ENCODE results near the gene GBF1. TPM values are rescaled to one million over a fixed set of nuclear protein-coding genes. Genes with fewer than 3 reads are reported as not detected.

The GBF1 gene
- total RNA-seq, 1 experiment from 2014 or later: 27.6 TPM

DNA sequence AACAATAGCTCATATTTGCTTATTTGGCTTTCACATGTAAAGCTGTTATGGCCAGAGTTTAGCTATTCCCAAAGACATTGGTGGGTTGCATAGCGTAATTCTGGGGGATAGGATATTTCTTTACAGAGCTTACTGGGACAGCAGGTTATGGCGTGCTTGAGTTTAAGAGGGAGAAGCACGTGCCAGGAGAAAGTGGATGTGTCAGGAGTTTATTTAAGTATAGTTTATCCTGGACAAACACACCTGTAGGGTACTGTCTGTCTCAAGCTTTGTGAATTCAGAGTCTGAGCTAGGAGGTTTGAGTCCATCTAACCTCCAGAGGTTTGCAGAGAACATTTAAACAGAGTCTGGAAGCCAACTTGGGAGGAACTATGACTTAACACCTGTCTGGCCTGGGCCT, 21.3 kb downstream of the GBF1 start:
- no peak for DNase-seq (ENCODE audit: extremely low read depth, low read depth)

DNA sequence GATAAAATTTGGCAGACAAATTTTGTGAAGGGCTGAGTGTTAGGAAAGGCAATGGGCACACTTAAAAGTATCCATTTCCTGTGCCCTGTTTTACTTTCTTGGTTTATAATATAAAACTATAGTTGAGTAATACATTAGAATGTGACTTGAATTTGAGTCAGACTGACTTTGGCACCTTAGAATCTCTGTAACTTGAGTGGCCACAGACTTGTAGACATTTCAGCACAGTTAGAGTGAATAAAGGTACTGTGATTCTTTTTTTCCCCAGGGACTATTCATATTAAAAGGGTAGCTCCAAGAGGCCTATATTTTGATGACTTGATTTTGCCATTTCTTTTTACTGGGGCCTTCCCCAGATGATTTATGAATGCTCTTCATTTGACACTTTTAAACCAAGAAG, 22.4 kb downstream of the GBF1 start:
- no peak for DNase-seq (ENCODE audit: extremely low read depth, low read depth)

DNA sequence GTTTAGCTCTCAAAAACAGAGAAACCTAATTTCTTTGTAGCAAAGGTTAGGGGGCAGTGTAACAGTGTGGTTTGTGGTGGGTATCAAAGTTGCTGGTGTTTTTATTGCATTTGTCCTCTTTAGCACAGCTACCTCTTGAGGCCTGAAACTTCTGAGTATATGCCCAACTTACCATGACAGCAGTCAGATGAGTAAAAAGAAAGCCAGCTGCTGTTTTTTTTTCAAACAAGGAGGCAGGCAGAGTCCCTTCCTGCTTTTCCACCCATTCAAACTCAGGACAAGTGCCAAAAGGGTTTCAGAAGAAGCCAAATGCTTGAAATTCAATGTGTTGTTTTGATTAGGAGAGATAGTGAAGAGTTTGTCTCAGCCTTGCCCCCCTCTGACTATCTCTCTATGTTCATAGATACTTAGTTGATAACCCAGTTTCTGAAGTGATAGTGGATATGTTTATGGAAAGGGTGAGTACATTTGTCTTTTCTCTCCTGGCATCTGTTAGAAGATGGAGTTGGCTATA, 23.1 kb downstream of the GBF1 start:
- DNase-seq (ENCODE audit: extremely low read depth, low read depth): no peak

DNA sequence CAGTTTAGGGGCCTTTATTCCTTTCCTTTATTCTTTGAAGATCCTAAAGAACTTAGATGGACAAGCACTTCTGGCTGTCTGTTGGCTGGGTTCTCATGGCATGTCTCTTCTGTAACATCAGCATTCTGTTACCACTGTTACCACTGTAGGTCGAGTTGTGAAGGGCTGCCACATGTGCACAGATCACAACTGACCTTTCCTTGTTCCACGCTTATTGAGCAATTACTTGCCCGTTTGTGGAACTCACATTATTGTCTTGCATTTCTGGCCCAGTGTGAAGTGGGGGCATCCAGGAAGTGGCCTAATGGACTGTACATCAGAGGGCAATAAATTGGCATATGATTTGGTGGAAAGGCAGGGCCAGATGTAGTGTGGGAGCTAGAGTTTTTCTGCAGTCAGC, 23.7 kb downstream of the GBF1 start:
- DNase-seq (ENCODE audit: extremely low read depth, low read depth): no peak

DNA sequence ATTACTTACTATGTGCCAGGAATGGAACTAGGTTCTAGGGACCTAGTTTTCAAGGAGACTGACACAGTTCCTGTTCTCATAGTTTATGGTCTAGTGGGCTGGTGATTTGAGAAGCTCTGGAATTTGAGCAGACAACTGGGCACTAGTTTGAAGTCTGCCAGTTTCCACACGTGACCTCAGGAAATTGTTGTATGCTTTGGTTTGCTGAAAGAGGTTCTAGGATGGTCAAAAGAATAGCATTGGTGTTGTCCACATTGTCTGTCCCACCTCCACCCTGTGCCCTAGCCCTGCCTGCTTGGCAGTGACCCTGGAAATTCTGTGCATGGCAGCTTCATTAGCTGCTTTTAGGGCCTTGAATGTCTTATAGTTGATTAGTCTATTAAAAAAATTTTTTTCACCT, 28.7 kb downstream of the GBF1 start:
- DNase-seq (ENCODE audit: extremely low read depth, low read depth): no peak

DNA sequence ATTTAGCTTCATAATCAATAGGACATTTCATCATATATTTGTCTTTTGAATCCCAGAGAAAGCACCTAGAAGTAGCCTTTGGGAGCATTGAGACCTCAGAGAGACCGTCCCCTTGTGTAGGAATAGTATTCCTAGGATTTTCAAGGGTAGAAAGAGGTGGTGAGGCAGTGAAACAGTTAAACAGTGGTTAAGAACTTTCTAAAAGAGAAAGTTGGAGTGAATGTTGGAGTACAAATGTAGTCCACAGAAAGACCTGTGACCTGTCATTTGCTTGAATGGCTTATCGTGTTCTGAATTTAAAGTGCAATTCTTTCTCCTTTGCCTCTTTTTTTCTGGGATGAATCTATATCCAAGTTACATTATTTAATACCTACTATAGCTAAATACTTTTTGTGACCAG, 30.0 kb downstream of the GBF1 start:
- no peak for DNase-seq (ENCODE audit: extremely low read depth, low read depth)

DNA sequence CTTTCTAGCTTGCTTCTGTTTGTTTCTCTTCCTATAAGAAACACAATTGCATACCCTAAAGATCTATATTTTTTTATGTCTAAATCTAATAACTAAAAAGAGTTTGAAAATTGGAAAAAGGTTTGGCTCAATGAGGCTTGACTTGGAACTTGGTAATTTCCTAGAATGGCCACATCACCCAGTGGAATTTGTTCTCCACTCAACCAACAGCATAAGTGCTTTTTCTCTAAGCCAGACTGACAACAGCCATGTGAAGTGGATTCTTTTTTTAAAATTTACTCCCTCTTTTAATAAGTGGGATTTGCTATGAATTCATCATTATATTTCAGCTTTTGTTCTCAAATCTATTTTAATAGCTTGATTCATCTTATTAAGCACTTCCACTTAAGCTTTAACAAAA, 33.8 kb downstream of the GBF1 start:
- no peak for DNase-seq (ENCODE audit: extremely low read depth, low read depth)

DNA sequence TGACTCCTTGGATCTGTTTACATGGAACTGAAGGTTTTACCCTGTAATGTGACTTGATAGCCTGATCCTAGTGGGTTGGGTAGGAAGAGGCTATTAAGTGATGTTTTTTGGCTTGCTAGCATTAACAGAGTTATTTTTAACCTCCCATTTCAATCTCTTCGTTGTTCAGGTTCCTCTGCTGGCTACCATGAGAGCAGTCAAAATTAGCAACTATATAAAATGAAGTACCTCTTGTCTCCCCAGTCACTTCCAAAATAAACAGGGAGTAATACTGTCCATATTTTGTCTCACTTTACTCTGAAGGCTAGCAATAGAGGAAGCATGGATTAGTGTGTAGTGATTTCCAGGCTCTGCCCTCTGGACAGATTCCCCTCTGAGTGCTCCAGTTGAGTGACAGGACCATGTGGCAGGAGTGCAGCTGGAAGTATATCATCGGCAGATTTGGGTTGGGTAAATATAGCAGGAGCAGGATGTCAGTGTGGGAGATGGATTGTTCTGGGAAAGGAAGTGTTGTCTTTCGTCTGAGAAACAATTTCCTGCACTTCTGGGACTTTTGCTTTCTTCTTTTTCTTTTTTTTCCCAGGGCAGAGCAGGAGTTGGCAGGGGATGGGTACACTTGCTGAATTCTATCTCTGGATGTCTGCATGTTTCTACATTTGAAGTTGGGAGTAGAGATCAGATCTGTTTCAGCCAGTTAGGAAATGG, 35.2 kb downstream of the GBF1 start:
- DNase-seq (ENCODE audit: extremely low read depth, low read depth): no peak

DNA sequence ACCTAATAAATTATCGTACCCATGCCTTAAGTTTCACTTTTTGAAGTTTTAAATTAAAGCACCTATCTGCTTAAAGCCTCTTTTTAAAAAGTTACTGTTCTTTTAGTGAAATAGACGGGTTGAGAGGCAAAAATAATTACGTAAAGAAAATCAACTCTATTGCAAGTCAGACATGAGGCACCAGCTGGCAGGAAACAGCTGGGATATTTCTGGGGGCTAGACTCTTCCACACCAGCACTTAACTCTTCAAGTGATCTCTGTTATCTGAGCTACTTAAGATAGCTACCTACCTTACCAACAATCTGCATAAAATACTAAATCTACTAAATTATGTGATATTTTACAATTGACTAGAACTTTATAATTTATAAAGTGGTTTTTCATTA, 35.8 kb downstream of the GBF1 start:
- DNase-seq (ENCODE audit: extremely low read depth, low read depth): no peak

DNA sequence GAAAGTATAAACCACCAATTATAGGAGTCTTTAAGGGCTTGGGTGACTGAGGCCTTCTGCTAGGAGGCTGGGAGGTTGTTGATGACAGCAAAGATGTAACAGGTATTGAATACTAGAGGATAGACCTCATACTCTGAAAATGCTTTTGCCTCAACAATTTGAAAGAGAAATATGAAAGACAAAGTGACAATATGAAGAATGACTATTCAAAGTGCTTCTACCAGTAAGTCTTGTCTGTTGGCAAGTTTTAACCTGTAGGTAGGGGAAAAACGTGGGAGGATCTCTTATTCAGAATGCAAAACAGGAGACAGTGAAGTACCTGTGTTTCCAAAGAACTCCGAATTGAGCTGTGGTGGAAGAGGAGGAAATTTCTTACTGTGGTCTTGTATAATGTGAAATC, 38.2 kb downstream of the GBF1 start:
- no peak for DNase-seq (ENCODE audit: extremely low read depth, low read depth)

DNA sequence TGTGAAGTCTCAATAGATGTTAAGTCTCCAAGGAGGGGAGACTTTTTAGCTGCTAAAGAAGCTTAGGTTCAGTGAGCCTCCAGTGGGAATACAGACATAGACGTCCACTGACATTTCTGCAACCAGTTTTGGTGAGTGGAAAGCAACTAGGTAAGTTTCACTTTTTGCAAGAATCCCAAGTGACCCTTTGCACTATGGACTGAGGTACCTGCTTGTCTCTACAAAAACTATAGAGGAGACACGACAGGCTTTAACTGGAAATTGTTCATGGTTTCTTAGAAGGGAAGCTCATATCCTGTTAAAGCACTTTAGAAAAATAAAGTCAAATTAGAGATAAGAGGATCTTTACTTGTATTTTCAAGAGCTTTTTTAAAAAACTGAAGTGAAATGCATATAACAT, 38.6 kb downstream of the GBF1 start:
- DNase-seq (ENCODE audit: extremely low read depth, low read depth): no peak

DNA sequence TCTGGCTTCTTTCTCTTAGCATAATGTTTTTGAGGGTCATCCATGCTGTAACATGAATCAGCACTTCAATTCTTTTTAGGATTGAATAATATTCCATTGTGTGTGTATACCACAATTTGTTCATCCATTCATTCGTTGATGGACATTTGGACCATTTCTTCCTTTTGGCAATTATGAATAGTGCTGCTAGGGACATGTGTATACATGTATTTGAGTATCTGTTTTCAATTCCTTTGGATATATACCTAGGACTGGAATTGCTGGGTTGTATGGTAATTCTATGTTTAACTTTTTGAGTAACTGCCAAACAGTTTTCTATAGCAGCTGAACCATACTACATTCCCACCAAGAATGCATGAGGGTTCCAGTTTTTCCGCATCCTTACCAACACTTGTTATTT, 39.2 kb downstream of the GBF1 start:
- no peak for DNase-seq (ENCODE audit: extremely low read depth, low read depth)

DNA sequence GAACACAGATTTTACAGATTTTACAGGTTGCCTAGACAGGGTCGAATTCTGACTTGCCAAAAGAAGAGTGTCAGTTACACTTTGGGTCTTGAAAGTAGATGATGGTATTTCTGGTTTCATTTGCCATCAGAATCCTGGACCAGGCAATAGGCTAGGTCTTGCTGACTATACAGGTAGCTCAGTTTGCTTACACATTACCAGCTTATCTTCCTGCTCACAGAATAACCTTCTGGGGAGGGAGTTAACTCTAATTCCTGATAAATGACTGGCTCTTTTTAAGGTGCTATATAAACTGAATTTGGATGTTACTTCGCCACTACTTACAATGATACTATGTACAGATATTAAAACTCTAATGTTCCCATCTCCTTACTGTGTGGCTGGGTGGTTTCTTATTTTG, 39.8 kb downstream of the GBF1 start:
- no peak for DNase-seq (ENCODE audit: extremely low read depth, low read depth)

DNA sequence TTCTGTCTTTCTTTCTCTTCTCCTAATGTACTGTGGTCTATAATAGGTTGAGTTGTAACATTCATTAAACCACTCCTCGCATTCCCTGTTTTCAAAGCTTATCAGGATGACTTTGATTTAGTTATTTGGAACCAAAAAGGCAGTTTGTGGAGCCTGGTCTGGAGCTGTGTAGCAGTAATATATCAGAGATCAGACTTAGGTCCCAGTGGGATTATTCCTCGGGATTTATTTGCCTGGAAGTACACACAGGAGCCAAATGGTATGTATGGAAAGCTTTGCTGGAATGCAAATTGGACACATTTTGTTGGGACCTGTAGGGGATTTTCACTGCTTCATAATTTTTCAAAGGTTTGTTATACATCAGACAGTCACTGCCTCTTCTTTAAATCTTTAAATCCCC, 40.9 kb downstream of the GBF1 start:
- DNase-seq (ENCODE audit: extremely low read depth, low read depth): no peak

DNA sequence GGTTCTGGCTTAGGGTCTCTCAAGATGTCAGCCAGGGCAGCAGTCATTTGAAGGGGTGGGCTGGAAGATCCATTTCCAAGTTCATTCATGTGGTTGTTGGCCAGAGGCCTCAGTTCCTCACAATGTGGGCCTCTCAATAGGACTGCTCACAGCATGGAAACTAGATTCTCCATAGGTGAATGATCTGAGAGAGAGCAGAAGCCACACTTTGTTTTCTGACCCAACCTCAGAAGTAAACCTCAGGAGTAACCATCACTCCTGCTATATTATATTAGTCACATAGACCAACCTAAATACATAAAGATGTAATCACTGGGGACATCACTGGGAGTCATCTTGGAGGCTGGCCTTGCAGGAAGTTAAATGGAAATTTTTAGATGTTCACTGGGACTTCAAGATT, 42.2 kb downstream of the GBF1 start:
- DNase-seq (ENCODE audit: extremely low read depth, low read depth): no peak

DNA sequence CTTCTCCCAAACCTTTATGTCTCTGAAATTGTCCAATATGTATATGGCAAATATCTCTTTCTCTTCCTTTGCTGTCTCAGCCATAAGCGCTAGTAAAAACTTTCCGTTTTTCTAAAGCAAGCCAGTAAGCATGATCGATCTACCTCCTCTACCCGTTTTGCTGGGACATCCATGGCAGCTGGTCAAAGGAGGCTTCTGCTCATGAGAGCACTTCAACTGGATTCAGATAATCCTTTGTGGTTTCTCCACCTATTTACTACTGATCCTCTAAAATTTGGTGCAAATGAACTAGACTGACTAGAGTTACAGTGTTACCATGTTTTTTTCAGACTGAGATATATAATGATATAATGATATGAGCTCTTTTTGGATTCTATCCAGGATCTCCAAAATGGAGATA, 42.7 kb downstream of the GBF1 start:
- no peak for DNase-seq (ENCODE audit: extremely low read depth, low read depth)

DNA sequence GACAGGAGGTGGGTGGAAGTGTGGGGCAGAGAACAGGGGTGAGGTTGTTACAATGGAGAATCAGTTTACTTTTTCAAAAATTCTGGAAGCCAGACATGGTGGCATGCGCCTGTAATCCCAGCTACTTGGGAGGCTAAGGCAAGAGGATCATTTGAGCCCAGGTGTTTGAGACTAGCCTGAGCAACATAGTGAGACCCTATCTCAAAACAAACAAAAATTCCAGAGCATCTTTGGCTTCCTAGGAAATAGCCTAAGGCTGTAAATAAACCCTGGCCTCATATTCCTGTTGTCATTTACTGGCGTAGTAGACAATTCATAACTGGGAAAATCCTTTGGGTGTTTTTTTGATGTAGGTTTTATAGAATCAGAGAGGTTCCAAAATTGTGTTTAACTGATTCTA, 44.0 kb downstream of the GBF1 start:
- DNase-seq (ENCODE audit: extremely low read depth, low read depth): no peak

DNA sequence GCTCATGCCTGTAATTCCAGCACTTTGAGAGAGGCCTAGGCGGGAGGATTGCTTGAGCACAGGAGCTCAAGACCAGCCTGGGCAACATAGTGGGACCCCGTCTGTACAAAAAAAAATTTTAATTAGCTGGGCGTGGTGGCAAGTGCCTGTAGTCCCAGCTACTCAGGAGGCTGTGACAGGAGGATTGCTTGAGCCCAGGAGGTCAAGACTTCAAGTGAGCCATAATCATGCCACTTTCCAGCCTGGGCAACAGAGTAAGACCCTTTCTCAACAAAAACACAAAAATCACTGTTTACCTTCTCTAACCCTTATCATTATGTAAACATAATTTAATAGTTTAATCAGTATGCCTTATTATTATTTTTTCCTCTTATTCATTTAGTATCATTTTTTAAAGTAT, 44.5 kb downstream of the GBF1 start:
- no peak for DNase-seq (ENCODE audit: extremely low read depth, low read depth)

DNA sequence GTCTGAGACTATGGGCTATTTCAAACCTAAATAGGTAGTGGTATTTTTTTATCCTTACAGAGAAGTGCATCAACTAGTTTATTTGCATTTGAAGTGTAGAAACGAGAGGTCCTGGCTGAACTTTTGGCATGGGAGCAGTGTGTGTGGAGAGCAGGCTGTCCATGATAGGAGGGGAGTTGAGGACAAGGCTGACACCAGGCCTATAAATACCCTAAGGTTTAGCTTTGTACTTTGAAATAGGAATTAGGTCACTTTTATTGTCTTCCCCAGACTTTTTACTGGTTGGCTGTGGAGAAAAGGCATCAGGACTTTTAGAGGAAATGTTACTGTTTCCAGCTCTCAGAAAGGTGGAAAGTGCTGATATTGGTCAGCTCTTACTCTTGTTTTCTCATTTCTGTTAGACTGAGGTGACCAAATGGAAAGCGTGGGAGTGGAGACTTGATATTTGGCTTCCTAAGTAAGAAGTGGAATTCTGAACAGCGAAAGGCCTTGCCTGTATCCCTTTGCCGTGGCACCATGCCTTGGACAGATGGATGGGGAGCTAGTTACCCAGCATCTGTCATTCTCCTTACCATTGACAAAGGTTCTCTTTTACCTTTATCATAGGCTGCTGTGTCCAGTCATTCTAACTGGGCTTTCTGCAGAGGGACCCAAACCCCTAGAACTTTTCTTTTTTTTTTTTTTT, 46.0 kb downstream of the GBF1 start:
- no peak for DNase-seq (ENCODE audit: extremely low read depth, low read depth)

DNA sequence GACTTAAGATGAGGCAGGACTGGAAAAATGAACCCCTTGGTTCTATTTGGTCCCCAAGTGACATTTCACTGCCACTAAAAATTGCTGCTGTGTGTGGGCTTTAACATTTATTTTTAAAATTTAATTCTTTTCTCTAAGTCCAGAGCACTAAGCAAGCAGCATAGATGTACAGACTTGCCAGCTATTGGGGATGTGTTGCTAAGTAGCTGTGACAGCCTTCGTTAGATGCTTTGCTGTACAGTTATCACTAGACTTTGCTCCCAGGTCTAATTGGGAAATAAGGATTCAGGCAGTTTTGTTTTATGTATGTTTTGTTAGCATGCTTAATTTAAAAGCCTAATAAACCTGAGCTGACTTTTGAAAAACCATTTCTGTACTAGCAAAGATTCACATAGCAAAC, 51.8 kb downstream of the GBF1 start:
- no peak for DNase-seq (ENCODE audit: extremely low read depth, low read depth)

DNA sequence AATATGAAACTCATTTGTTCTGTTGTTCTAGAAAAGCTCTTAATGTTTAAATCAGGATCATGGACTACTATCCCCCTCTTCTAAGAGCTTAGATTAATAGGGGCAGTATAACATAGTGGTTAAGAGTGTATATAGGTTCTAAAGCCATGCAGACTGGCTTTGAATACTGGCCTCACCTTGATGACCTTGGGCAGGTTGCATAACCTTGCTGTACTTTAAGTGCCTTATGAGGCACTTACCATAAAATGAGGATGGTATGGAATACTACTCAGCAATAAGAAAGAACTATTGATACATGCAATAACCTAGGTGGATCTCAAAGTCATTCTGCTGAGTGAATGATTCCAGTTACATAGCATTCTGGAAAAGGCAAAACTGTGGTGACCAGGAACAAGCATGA, 53.6 kb downstream of the GBF1 start:
- DNase-seq (ENCODE audit: extremely low read depth, low read depth): no peak

DNA sequence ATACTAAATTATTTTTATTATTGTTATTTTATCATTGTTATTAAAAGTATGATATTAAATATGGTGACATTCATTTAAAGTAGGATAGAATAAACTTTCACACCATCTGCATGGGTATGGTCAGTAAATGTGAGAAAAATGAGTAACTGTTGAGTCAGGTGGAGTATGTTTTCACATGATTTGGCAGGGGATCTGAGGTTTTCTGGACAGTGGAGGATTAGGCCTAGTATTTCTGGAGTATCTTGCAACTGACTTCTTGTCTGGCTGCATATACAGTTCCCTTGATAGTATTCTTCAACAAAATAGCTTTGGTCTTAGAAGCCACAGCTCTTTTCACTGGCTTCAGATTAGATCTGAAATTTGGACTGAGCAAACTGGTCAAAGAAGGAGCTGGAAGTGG, 54.5 kb downstream of the GBF1 start:
- no peak for DNase-seq (ENCODE audit: extremely low read depth, low read depth)

Data from NCI-H460 (cell line).